ENCODE results near the gene TFF1.

Gene TFF1

DNA sequence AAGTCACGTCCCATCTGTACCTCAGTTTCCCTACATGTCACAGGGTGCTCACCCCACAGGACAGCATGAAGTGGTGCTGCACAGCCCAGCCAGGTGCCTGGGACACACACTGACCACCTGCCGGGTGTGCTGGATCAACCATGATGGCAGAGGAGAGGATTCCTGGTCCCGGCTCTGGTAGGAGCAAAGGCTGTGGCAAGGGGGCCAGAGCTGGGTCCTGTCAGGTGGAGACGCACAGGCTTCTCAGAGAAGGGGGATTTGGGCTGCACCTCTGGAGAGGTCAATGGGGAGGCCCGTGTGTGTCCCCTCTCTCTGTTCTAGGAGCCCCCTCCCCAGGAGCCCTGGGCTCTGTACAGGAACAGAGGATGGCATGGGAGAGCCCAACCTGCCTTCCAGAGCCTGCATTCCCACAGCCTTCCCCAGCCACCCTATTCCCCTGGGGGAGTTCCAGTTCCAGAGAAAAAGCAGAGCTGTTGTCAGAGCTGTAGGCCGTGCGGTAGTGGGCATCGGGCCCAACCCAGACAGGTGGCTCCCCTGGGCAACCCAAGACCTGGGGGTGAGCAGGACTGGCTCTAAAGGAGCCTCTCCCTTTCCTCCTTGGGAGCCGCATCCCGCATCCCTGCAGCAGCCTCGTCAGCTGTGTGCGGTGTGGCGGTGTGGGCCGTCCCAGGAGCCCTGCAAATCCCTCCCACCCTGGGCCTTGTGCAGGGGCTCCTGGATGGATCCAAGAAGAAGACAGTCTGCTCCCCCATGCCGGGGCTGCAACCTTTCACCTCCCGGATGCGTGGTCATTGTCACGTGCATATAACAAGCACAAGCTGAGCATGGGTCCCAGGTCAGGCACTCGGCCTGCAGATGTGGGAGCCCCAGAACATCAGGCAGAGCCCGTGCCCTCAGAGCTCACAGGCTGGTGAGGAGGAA, 48.2 kb downstream of the TFF1 start:
- DNase-seq (ENCODE audit: low read depth) = no peak

DNA sequence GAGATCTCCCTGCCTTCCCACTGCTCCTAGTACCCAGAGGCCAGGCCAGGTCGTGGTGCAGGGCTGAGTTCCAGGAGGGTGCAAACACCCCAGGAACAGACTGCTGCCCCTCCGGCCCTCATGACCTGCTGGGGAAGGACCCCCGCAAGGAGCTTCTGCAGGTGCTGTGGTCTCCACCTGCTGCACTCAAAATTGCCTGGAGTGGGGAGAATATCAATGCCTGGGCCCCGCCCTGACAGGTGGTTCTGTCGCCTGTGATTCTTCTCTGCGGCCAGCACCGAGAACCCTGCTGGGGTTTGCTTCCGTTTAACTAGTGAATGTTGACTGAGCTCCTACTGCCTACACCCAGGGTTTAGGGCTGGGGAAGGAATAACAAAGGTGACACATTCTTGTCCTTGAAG, 49.0 kb downstream of the TFF1 start:
- no peak for DNase-seq (ENCODE audit: low read depth)

DNA sequence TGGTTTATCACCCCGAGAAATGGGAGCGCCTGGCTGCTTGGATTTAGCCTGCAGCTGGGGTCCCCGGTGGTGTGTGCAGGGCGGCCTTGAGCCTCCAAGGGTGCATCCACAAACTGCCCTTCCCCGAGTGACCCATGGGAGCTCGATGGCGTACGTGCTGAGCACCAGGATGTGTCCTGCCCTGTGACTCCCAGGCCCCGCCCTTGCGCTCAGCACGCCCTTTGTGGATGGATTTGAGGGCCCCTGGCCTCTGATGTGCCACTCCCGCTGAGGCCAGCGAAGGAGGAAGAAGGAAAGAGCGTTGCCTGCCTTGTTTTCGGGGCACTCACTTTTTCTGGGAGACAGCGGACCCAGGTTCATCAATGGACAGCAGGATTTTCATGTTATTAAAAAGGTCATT, 49.4 kb downstream of the TFF1 start:
- DNase-seq (ENCODE audit: low read depth) = no peak

DNA sequence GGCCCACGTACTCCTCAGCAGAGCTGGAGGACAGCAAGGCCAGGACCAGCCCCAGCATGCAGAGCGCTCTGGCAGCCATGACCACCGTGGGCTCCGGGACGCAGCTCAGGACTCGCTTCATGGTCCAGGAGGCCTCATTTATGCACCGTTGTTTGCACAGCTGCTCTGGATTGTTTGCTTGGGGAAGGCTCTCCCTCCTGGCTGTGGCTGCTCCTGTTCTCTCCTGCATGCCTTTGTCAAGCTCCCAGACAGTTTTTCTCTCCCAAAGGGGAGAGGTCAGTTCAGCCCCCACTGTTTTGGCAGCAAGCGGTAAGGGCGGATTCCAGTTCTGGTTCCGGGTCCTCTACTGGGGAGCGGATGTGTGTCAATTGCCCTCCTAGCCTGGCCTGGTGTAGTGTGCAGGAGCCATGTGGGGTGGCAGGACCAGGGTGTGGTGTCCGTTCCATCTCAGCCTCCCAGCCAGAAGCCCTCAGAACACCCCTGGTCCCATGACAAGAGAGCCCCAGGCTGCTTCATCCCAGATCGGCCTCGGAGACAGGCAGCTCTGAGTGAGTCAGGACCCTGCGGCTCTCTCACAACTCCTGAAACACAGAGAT, 50.9 kb downstream of the TFF1 start, which contains the start of gene TFF3:
TFF3 (minus strand) TSS at position 114 of the 596 bp plus-strand sequence; CDS start at position 79, 35 bp downstream.
- DNase-seq (ENCODE audit: low read depth) = no peak

DNA sequence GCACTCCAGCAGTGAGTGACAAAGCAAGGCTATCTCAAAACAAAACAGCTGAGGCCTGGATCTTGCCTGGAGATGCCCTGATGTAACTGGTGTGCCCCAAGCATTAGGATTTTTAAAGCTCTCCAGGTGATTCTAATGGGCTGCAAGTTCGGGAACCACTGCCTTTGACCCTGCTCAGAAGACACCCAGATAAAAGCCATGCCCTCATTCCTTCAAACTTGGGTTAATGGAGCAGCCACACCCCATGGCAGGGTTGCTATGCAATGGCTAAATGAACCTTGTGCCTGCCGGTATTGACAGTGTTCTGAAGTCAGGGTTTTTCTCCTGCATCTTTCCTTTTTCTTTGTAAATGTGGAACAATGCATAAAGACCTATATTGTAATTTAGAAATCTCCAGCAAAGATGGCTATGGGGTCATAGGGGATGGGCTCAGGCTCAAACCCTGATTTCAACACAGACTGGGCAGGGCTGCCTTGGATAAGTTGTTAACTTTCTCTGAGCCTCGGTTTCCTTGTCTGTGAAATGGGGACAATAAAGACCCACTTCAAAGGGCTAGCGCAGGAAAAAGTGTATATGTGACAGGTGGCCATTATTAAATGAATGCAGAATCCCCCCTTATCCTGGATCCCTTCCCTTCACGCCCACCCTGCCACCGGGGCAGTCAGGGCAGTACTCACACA, 51.6 kb downstream of the TFF1 start:
- DNase-seq (ENCODE audit: low read depth) = no peak

DNA sequence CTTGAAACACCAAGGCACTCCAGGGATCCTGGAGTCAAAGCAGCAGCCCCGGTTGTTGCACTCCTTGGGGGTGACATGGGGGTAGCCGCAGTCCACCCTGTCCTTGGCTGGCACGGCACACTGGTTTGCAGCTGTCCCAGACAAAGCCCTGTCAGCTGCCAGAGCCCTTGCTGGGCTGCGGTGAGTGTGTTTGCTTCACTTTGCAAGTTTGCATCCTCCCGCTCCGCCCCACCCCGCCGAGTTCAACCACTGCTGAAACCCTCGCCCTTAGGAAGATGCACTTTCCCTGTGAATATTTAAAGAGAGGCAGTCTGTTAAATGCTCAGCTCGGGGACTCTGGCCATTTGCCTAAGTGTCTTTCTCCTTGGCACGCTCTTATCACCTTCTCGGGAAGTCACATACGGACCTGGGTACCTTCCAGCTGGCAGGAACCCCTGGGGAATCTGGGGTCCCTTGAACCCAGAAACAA, 52.8 kb downstream of the TFF1 start:
- no peak for DNase-seq (ENCODE audit: low read depth)

DNA sequence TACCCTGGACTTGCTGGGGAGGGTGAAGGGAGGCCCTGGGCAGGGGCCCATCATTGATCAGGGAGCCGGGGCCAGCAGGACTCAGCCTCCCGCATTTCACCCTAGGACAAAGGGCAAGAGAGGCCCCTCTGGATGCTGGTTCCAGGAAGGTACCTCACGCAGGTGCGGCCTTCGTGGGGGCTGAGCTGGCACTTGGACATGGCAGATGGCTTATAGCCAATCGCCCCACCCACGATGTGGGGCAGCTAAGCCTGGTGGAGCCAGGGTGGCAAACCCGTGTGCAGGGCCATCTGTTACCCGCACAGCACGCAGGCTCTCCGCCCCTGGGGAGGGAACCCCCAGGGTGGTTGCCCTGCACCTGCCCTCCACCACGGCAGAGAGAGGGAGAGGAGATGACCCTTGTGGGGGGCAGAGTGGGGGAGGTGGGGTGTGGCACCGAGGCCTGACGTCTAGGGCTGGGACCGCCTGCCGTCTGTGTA, 53.7 kb downstream of the TFF1 start:
- no peak for DNase-seq (ENCODE audit: low read depth)

All from stimulated activated CD8-positive, alpha-beta memory T cell treated with anti-CD3 and anti-CD28 coated beads, Interleukin-15, amount 100 ng/mL, for 1 hour (primary cell).